HG02973 (cell line): ENCODE results near the gene TMEM125.
A peak's percentile ranks its signal among the peaks of the same experiment; 100 is the strongest.

Source experiments
- ATAC-seq: cut with Tn5 transposase; IDR thresholded peaks from one replicate; pipeline ENCODE4 v1.9.1; 2021; ENCODE audit warnings: moderate library complexity; ENCODE audit not compliant: unreplicated experiment

Gene TMEM125

DNA sequence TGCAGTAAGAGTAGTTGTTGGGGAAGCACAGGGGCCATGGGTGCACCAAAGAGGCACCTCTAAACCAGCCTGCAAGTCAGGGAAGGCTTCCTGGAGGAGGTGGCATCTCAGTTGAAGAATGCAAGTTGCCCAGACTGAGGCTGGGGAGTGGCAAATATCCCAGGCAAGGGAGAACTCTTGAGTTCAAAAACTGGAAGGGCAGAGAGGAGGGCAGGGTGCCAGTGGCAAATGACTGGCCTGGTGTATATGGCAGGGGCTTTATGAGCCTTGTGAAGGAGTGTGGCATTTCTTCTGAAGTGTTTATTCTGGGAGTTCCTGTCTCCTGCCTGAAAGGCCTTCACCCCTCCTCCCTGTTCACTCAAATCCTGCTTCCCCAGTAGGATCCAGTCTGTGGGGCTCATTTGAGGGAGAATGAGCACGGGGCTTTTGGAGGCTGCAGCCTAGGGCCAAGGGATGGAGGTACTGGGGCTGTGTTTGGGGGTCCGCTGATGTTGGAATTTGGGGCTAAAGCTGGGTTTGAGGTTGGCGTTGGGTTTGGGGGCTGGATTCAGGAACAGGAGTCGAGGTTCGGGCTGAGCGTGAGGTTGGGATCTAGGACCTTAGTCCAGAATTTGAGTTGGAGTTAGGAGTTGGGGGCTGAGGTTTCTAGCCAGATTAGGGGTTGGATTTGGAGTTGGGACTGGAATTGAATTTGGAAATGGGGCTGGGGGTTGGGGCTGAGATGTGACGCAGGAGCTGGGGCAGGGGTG is at the start of gene TMEM125:
Gene TMEM125 (plus strand): TSS at position 357 of the 749 bp plus-strand sequence. CDS start 2,740 bp downstream, outside the sequence.
- no peak for ATAC-seq

DNA sequence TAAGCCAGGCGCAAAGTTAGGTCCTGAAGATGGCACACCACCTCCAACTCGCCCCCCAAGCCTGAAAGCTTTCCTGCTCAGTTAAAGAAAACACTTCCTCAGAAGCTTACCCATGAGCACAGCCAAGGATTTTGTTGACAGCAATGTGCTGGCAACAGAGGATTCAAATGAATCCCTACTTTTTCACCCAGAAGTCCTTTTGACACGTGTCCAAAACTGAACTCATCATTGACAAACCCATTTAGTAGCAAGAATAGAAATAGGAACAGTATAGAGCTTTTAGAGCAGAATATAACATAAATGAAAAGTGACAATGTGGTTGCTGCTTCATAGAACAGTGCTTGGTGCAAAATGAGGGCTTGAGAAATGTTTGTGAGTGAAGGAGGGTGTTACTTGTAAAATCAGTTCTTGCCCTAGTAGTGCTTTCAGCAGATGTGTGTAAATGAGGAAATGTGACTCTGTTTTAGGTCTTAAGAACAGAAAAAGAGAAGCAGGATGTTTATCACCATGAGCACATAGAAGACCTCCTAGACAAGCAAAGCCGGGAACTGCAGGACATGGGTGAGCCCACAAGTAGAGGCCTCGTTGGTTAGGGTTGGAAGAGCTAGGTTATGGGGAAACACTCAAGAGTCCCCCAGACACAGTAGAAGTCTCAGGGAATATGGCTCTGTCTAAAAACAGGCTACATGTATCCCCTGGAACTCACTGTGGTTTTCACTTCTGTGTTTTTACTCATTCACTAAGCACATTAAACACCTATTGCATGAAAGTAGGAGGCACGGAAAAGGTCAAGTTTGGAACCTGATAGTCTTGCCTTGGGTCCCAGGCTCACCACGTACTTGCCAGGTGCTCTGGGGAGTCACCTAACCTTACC is 48.6 kb upstream of the TMEM125 start:
- peak; percentile 48 for ATAC-seq

DNA sequence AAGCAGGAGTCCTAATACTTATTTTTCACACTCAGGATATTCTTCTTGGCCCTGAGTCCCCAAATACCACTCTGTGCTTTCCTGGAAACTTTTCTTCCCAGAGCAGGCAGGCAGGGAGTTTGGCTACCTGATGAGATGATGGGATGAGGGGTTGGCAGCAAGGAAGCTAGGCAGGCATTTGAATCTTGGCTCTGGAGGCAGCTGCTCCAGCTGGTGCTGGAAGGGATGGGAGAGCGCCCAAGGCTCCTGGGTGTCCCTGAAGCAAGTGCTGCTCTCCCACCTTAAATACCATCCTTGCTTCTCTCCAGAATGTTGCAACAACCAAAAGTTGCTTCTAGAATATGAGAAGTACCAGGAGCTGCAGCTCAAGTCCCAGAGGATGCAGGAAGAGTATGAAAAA is 48.0 kb upstream of the TMEM125 start:
- ATAC-seq, result no peak

DNA sequence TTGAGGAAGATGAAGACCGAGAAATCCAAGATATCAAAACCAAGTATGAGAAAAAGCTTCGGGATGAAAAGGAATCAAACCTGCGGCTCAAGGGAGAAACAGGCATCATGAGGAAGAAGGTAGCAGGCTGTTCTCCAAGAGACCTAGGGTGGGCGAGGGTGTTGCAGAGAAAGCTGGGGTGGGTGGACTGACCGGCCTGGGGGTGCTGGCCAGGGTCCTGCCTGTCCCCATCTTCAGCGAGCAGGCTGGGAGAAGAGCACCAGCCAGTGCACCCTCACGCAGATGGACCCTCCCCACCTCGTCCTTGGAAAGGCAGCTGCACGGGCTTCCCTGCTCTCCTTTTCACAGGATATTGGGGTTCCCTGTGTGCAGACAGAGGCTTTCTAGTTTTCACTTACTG is 46.9 kb upstream of the TMEM125 start:
- no peak for ATAC-seq

DNA sequence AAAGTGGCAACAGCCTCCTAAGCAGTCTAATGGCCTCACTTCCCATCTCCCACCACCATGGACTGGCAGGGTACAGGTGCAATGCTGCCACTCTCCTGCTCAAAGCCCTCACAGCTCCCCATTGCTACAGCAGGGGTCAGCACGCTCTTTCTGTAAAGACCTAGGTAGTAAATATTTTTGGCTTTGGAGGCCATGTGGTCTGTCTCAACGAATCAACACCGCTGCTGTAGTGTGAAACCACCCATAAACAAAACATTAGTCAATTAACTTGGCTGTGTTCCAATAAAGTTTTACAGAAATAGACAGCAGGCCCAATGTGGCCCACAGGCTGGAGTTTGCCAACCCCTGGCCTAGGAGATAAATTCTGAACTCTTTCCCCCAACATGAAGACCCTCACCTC is 44.6 kb upstream of the TMEM125 start:
- ATAC-seq, result no peak

DNA sequence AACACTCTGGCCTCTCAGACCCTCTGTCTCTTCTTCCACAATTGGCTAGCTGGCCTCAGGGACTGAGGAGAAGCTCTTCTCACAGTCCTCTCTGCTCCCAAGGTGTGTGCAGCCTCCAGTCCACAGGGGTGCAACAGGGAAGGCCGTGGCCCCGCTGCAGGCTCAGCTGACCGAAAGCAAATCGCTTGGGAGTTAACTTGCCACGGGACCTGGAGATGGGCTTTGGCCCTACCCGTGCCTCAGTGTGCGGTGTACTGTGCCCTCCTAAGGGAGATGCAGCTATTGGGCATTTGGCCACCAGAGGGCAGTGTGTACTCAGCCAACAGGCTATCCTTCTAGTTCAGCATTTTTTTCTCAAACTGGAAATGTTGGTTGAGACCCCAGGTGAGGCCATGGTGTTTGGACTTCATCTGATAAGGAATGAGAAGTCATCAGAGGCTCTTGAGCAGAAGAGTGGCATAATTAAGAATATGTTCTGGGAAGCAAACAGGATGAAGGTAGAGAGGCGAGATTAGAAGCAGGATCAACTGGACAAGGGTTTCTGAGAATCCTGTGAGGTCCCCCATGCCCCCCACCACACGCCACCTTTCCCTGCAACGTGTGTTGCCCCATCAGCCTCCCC is 42.5 kb upstream of the TMEM125 start:
- peak; percentile 58 for ATAC-seq

DNA sequence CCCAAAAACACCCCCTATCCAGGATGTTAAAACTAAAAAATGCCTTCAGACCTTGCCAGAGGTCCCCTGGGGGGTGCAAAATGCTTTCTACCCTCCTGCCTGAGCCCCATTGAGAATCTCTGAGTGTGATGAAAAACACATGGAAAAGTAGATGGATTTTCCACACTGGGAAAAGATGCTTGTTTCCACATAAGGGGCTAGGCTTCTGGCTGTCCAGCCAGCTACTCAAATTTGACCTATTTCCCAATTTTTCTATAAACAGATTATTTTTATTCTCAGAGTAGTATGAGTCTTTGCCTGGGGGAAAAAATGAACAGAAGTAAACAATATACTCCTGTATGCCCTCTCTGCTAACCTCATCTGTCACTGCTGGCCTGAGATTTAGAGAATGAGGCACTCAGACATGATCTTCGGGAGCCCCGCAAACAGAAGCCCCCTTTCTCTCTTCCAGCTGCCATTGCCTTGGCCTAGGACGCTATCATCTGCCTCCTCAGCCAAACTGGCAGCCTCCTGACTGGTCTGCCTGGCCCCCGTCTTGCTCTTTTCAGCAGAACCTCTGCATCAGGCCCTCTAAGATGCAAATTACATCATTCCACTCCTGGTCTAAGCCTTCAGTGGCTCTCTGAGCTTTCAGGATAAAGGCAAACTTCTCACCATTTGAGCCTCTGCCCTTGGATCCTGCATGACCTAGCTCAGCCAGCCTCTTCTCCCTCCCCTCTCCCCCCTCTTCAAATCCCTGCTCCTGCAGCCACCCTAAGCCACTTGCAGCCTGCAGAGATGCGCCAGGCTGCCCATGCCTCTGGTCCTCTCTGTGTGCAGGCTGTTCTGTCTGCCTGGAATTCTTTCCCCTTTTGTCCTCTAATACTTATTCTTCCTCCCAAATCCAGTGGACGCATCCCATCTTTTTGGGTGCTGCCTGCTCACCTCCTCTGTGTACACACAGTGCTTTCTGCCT is 39.7 kb upstream of the TMEM125 start:
- ATAC-seq, result no peak

DNA sequence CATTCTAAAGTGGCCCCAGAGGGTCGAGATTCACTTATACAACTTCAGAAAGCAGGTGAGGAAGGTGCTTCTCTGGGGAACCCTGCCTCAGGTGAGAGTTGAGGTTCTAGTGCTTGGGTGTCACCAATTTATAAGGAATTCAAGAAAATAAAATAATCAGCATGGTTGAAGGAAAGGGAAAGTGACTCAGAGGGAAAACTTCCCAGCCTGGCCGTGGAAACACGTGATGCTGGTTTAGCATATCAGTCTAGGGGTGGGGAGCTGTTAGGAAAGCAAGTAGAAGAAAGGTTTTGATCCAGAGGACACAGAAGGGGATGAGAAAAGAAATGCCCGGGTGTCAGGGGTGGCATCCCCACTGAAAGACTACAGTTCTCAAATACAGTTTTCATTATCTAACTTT is 37.7 kb upstream of the TMEM125 start:
- no peak for ATAC-seq

DNA sequence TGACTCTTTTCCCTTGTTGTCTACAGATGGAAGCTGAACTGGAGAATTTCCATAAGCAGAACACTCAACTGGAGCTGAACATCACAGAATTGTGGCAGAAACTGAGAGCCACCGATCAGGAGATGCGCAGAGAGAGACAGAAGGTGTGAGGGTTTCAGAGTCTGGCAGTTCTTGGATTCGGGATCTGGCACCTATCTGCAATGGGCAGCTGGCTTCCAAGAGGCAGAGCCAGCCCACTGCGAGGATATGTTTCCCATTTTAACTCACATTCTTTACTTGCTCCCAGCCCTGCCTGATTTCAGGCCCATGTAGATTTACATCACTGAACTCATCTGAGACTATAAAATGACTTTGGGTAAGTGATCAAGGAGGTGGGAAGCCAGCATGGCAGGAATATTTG is 37.3 kb upstream of the TMEM125 start:
- ATAC-seq, result no peak

DNA sequence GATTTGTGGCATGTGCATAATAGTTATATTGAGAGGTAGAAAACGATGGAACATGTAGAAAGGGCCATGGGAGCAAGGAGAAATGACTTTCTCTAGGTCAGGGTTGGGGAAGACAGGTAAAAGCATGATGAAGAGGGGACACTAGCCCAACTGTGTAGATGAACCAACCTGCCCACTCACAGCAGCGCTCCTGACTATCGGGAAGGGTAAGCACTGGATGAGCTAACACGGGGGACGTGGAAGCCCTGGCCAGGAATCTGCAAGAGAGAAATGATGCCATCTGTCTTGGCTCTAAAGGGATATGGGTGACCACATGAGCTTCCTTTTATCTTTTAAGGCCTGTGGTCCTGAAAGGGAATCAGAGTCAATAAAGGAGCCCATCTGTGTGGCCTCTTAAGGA is 36.2 kb upstream of the TMEM125 start:
- ATAC-seq, result no peak

DNA sequence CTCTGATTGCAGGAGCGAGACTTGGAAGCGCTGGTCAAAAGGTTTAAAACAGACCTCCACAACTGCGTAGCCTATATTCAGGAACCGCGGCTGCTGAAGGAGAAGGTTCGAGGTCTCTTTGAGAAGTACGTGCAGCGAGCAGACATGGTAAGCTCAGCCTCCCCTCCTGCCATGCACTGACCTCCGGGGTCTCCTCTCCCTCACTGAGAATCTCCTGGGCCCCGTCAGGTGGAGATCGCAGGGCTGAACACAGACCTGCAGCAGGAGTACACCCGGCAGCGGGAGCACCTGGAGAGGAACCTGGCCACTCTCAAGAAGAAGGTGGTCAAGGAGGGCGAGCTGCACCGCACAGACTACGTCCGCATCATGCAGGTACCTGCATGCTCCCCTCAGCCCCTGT is 35.5 kb upstream of the TMEM125 start:
- ATAC-seq, result no peak

DNA sequence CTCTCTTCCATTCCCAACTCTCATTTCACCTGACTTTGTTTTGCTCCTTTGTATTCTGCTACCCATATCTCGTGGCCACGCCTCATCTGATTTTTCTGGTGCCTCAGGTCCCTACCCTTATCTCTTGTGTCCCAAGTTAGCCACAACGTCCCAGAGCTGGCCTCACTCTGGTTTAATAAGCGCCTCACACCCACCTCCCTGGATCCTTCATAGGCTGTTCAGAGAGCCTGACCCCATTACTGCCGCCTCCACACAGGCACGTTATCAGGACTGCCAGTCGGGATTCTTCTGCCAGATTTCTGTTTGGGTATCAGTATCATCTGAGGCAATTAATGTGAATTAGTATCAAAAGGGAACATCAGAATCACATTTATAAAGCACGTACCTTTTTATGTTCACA is 34.7 kb upstream of the TMEM125 start:
- no peak for ATAC-seq

DNA sequence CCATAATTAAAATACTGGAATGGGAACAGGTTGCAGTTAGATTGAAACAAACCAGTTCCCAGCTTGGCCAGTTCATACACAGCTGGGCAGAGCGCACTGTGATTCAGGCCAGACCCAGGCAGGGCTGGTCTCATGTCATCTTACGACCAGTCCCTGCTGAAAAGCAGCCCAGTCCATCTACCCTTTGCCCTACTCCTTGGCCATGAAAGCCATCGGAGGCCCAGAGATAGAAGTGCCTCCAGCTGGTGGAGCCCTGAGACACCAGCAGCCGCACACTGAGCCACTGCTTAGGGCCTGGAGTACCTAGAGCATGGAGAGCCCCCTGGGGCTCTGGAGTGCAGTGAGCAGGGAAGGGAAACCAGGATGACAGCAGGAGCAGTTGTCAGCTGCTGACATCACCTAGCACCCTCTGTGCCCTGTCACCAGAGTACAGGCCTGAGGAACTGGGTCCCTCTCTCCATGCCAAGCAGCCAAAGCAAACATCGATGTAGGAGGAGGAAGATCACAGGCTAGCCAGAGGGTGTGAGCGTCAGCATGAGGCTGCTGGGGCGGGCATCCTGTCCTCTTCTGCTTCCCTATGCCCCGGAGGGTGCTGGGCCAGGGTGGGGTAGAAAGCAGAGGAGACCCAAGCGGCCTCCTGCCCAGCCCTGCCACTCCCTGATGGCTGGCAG is 34.2 kb upstream of the TMEM125 start:
- no peak for ATAC-seq

DNA sequence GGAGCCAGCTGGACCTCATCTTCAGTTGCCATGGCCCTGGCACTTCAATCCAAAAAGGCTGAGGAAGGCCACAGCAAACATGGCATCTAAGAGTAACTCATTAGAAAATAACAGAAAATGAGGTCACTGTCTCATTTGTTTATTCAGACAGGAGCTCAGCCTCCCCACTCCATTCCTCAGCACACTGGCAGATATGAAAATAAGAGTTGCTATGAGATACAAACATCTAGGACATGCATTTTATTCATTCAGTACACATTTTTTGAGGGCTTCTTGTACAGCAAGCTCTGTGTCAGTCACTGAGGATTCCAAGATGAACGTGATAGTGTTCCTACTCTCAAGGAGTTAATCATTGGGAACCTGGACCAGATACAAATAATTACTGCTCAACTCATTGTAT is 32.7 kb upstream of the TMEM125 start:
- no peak for ATAC-seq

DNA sequence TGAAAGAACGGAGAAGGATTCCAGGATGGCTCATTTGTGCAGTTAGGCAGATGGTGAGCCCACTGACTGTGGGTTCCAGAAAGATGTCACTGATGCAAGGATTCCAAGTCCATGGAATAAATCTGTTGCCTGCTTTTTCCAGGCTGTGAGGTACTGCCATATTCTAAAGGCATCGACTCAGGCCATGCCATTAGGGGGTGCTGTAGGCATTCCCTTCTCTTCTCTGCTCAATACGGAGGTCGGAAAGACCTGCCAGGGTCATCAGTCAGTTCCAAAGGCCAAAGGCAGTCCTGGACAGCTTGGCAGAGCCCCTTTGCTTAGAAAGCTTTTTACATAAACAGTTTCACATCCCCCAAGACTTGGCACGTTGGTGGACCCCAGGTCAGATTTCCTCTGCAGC is 31.7 kb upstream of the TMEM125 start:
- ATAC-seq, result no peak

DNA sequence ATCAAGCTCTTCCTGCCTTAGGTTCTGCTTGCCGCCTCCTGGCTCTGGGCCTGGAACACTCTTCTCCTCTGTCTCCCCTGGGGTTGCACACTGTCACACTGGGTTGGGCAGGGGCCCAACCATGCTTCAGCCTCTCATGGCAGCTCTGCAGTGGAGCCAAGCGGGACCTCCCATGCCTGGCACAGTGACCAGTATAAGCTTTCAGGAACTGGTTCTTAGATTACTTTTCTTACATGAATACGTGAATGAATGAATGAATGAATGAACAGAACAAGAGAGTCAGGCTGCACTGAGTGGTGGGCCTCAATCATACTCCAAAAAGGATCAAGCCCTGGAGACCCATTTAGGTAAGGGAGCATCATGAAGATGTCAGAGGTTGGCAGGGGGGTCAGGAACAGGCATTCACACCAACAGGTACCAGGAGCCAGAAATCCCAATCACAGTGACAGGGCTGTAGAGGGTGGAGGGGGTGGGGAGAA is 30.8 kb upstream of the TMEM125 start:
- no peak for ATAC-seq

DNA sequence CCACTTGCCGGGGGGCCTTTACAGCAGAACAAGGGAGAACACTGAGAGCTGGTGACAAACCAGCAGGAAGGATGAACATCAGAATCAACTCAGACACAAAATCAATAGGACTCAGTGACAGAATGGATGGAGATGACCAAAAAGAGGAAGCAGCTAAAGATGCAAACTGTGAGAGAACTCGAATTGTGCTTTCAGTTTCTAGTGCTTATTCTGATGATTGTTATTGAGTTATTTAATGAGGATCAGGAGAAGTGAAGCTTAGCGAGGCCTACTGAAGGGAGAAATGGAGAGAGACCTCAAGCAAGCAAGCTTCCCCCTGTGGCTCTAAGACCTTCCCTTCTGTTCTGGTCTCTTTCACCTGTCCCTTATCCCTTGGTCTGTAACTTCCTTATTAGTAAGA is 30.3 kb upstream of the TMEM125 start:
- no peak for ATAC-seq

DNA sequence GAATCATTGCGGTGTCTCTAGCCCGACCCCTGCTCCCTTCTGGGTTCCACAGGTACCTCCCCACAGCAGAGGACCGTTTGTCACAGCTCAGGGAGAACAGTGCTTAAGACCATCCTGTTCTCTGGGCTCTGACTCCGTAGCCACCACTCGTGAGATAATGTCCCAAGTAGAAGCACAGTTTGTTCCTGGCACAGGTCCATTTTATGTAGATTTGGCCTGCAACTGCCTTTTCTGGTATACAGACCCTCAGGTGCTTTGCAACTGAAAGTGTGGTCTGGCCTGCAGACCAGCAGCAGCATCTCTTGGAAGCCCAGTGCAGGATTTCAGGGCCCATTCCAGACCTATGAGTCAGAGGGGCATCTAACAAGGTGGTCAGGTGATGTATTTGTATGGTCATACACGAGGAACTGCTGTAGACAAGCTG is 28.4 kb upstream of the TMEM125 start:
- ATAC-seq, result no peak

DNA sequence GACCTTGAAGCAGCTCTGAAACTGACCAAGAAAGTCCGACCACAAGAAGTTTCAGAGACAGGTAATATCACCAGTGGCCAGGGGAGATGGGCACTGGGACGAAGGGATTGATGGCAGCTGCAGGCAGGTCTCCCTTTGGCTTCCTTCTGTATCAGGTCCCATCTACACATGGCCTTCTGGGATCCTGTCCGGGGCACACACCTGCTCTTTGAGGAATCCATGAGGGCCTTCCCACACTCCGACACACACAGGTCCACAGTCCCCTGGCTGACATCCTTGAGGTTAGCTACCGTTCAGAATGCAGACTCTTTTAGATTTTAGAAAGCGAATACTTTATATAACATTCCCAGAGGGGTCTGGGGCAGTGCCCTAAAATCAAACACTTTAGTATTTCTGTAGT is 26.5 kb upstream of the TMEM125 start:
- no peak for ATAC-seq
